ENCODE measurements around the gene MRPL14.

Gene MRPL14

DNA sequence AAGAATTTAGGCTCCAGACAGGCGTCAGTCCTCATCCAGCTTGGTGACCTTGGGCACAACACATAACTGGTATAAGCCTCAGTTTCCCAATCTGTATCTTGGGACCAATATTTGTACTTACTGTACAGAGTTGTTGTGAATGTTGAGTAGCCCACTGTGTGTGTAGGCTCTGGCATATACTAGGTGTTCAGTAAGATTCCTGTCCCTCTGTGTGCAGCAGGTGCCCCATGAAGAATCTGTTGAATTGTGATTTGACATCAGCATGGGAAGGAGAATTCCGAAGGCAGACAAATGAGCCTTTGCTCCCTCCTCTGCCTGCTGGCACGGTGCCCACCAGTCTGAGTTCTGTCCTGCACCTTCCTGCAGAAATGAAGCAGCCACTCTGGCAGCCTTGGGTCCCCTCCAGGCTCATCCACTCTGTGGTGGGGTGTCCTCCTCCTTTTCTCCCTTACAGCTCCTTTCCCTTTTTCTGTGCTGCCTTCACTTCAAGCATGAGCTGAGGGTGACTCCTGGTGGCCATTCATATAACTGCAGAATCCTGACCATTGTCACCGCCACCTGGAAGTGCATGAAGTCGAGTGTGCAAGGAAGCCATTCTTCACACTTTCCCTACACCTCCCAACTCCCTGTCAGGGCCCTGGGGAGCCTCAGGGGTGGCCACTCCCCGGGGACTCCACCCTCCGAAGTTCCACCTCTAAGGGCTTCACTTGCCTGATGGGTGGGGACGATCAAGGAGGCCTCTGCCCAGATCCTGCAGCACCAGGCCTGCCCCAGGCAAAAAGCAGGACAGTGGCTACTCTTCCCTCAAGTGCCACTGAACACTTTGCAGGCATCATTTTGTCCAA, 48.2 kb downstream of the MRPL14 start:
- peak; percentile 56 for DNase-seq (ENCODE audit: low spot score)

DNA sequence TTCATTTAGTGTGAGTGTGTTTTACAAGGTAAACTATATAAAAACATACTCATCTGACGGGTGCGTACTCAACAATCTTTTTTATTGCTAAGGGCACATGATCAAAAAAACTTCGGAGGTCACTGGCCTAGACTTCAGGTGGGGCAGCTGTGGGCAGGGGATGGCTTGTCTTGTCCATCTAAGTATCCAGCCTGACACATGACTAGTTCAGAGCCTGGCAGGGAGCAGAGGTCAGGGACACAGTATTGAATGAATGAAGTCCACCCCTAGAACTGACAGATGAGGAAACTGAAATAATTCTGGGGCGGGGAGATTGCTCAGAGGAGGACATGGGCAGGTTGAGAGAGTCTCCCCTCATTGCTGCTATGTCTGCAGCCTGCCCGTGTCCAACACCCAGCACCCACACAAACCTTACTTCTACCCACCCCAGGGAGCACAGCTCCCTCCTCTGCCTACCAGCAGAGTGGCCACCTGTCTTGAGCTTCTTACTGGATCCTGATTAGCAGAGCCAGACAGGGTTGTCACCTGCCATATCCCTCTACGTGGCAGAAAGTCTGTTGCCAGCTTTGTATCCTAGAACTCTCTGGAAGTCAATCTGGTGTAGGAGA, 48.9 kb downstream of the MRPL14 start:
- DNase-seq (ENCODE audit: low spot score): no peak

DNA sequence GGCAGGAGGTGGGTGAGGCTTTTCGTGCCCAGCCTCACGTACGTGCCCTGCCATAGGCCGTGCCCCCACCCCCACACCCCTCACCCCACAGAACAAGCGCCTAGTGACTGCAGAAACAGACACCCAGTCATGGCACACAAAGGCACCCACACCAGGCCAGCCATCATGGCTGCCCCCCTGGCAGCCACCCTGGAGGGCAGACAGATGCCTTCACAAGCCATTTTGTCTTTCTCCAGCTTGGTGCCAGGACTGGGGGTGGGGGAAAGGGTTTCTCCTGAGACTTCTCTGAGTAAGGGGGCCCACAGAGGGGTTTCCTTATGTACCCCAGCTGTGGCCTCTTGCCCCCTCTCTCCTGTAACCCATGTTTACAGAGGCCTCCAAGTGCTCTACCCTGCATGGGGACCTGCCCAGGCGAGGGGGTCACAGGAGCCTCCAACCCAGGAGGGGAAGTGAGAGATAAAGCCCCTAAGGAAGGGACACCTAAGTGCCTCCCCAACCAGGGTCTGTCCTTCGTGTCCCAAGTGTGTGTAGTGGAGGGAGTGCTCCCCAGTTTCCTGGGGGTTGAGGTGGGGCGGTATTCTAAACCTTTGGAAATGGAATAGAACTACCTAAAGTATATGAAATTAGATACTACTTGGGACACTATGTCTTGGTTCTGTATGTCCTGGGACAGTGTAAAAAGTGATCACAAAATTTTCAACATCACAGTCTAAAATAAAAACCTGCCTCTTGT, 49.9 kb downstream of the MRPL14 start:
- DNase-seq (ENCODE audit: low spot score): no peak

DNA sequence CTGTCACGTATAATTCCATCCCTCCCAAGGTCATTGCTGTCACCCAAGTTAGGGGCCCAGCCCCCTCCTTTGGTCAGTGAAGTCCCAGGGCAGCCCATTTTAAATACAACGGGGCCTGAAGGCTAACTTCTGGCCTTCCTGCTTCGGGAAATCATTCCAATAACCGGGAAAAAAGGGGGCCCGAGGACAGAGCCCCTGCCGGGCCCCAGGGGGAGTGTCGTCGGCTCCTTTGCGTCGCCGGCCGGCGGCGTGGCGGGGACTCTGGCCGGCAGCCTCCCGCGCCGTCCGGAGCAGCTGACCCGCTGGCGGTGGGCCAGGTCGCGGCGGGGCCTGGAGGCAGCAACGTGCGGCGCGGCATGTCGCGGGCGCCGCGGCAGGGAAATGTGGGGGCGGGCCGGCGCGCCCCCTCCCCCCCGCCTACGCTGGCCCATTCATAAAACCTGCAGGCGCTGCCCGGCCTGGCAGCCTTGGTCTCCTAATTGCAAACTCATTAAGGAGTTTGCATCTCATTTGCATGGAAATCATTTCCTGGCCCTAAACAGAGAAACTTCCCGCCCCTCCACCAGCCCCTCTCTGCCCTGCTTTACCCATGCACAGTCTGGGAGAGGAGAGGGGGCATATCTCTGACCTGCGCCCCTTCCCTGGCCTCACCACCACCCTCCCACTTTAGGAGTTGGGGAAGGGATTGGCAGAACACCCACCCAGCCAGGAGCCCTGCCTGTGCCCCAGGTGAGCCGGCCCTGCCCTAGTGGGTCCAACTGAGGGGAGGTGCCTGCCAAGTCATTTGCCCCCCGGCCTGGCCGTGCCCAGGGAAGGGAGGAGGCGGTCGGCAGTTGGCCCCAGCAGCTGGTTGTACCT, 50.7 kb downstream of the MRPL14 start:
- no peak for DNase-seq (ENCODE audit: low spot score)

DNA sequence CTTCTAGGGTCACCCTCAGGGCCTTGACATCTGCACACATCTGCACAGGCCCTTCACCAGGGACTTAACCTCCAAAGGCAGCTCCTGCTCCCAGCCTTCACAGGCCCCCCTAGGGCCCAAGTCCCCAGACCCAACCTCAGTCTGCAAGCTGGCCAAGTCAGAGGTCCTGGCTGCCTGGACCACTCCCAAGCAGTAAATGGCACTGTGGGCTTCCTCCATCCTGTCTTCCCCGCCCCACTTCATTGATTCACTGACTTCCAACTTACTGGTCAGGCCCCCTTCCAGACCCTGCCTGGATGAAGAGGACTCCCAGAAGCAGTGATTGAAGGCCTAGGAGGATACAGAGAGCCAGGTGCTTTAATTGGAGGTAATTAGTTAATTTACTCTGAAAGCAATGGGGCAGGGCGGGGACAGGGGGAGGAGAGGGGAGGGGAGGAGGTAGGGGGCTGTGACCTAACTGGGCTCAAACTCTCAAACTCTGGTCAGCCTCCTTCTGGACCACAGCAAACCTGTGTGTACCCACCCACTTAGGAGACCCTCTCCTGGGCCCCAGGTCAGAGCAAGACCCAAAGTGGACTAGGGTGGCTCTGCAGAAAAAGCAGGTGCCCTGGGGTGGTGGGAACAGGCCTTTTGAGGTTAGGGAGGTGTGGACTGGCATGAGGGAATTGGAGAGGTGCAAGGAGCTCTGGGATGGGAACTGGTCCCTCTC, 51.5 kb downstream of the MRPL14 start:
- no peak for DNase-seq (ENCODE audit: low spot score)

DNA sequence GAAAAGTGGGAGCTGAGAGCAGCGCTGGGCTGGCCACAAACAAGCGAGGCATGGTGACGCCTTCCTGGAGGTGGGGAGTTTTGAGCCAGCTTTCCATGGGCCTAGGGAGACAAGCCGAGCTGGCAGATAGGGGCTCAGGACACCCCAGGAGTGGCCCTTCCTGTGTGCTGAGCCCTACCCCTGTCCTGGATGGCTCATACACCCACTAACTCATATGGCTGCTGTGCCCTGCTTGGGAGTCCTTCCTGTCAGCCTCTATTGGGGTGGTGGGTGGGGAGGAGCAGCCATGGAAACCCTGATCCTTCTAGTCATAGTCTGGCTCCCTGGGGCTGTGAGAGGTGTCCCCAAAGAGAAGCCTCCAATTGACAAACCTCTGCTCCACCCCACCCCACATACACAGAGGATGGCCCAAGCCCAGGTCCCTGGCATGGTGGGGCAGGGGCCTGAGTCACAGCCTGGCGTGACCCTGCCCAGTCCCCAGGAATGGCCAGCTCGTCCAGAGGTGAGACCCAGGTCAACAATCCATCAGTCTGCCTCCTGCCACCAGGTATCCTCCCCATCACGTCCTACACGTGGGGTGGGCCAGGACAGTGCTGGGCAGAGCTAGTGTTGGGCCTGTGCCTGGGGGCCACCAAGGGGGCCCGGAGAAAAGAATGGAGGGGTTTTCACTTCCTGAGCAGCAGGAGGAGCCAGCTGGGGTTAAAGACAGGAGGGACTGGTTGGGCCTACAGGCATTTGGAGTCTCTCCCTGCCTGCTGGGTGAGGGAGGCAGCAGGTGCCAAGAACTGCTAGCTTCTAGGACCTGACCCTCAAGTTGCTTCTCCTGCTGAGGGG, 52.2 kb downstream of the MRPL14 start:
- no peak for DNase-seq (ENCODE audit: low spot score)

DNA sequence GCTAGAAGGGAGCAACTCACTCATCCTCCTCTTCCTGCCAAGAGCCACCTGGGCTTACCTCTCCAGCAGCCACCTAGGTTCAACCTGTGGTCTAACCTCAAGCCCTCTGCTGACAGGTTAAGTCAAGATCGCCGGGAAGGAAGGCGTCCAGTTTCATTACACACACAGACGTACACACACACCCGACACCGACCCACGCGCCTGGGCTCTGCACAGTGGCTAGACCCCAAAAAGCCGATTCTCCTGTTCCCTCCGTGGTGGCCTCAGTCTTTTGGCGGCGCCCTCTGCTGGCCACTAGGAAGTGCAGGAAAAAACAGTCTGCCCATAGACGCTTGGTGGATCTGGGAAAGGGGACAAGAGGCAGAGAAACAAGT, 52.8 kb downstream of the MRPL14 start:
- peak; percentile 79 for DNase-seq (ENCODE audit: low spot score)

DNA sequence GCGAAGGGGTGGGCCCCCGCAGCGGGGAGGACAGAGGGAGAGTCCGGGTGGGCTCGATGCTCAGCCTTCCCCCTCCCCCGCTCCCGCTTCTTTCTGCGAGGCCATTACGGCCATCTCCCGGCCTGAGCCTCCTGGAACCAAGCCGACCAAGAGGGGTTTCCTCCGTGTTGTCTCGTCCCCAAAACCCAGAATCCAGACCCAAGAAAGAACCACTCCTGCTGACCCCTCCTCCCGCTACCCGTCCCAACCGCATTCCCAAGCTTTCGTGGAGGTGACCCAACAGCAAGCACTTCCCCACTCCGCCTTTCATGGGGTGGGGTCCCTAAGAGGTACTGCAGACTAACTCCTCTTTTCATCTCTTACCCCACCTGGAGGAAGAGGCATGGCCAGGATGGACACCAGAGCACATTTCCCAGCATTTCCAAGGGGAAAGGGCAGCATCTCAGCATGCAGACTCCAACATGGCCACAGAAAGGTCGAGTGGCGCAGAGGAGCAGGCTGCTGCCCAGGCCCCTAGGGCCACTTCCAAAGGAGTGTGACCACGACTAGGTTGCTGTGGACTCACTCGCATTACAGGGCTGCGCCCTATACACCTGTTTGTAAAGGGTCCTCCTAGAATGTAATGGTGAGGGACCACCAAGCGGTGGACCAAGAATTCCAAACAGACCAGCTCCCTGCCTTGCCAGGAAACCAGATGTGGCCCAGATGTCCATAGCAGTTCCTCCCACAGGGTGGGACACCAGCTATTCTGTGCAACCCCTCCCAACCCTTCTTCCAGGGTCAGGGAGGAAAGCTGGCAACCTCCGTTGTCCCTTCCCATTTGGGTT, 53.4 kb downstream of the MRPL14 start:
- DNase-seq (ENCODE audit: low spot score): no peak

DNA sequence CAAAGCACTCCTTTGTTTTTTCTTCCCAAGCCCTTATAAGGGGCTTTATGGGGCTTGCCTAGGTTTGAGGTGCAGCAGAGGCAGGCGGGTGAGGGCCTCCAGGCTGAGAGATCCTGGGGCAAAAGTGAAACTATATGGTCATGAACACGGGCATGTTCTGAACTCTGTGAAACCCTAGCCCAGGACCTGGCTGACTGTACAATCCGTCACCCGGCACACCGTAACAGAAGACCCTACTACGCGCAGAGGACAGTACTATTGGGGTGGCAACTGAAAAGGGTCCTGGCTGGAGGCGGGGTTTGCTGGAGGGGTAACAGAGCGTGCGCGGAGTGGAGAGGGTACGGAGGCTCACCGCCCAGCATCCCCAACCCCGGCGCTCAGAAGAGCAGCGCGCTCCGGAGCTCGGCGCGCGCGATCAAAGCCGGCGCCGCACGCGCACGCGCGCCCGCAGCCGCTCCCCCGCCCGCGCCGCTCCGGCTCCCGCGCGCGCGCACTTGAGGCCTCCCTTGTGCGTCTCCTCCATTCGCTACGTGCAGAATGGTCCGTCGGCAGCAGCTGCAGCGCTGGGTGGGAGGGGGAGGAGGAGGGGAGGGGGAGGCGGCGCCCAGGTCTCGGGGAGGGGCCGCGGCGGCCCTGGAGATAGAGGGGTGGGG, 54.2 kb downstream of the MRPL14 start:
- DNase-seq (ENCODE audit: low spot score): peak; percentile 61

DNA sequence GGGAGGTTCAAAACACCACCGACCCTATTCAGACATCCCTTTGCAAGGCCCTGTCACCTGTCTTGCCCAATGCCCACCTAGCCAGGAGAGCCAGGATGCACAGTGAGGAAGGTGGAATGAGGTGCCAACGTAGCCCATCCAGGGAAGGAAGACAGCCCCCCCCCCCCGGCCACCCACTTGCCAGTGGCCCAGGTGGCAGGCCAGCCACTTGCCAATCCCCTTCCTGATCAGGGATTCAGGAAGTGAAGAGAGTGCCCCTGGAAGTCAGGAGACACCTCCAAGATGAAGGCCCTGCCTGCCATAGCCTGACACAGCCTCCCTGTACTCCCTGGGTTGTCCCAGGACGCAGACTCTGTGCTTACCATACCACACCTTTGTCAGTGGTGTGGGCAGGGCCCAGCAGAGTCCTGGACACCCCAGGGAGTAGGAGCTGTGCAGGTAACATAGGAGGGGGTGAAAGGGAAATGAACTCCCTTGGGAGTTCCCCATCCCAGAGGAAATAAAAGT, 54.7 kb downstream of the MRPL14 start:
- DNase-seq (ENCODE audit: low spot score): no peak

DNA sequence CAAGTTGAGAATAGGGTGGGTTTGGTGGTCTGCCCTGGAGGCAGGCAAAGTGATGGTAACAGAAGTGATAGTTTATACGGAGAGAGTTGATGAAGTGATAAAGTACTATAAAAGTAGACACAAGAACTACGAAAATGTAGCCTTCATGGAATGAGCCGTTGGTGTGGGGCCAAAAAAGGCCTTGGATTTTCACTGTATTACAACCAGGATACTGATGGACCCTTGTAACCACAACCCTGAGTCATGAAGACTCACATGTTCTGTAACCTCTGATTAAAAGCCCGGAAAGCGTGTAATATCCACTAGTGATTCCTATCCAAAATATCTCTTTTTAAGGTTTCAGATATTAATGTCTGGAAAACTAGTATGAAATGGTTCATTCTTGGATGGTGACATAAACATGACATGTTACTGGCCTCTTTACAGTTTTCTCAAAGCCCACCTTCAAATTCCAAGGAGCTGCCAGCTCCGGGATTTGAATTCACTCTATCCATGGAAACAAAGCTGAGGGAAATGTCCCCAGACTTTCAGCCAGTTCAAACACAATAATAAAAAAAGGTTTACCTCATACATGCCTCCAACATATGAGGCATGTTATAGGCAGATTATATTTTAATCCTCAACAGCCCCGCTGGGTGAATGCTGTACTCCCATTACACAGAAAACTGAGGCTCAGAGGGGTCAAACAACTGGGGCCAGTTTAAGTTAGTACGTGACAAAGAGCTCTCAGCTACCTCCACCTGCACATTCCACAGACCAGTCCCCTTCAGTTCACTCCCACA, 55.4 kb downstream of the MRPL14 start:
- DNase-seq (ENCODE audit: low spot score): no peak

DNA sequence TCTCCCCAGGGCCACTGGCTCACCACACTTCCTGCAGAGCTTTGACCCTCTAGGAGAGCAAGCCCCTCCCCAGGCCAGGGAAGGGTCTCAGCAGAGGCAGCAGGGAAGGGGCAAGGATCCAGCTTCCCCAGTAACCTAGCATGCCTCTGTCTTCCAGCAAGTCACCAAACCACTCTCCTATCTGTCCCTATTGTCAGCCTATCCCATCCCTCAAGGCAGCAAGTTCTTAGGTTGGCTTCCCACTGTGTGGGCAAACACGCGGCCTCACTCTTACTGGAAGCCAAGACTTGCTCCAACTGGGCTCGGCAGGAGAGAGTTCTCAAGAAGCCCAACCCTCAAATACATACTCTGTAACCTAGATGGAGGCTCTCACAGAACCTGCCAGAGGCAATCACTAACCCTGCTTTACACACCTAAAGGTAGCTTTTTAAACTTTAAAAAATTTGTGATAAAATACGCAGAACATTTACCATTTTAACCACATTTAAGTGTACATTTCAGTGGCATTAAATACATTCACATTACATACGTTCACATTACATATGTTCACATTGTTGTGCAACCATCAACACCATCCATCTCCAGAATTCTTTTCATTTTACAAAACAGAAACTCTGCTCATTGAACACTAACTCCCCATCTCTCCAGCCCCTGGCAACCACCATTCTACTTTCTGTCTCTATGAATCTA, 58.5 kb downstream of the MRPL14 start:
- no peak for DNase-seq (ENCODE audit: low spot score)

DNA sequence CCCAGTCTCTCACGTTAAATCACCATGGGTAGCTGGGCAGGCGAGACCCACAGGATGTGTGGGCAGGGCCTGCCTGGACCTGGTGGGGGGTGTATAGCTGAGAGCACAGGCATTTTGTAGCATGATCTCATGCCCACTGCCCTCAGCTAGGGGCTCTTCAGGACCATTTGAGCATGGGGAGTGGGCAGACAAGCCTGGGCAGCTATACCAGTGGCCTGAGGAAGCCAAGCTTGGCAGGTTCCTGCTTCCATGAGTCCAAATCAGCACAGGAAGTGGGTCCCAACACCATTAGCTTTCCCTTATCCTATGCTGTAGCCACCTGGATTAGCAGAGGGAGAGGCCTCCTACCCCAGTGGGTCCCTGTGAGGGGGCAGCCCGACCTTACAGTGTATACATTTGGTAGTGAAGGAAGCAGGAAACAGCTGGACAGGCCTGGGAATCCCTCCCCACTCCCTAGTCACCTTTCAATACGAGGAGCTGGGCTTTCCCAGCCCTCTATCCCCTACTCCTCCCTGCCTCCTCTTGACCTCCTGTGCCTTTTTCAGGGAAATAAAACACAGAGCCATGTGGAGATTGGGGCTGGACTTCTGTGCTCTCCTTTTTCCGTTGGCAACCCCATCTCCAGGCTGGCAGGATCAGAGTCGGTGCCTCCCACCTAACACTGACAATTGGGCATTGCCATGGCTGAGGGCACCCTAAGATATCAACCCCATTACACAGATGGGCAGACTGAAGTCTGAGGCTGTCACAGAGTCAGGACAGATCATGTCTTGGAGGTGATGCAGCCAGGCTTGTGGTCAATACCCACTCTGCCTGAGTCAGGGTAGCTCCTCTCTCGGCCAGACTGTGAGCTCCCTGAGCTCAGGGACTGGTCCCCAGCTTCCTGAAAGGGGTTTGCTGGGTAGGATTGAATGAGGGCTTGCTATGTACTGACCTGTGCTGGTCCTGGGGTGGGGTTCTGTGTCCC, 59.8 kb downstream of the MRPL14 start:
- DNase-seq (ENCODE audit: low spot score): no peak

DNA sequence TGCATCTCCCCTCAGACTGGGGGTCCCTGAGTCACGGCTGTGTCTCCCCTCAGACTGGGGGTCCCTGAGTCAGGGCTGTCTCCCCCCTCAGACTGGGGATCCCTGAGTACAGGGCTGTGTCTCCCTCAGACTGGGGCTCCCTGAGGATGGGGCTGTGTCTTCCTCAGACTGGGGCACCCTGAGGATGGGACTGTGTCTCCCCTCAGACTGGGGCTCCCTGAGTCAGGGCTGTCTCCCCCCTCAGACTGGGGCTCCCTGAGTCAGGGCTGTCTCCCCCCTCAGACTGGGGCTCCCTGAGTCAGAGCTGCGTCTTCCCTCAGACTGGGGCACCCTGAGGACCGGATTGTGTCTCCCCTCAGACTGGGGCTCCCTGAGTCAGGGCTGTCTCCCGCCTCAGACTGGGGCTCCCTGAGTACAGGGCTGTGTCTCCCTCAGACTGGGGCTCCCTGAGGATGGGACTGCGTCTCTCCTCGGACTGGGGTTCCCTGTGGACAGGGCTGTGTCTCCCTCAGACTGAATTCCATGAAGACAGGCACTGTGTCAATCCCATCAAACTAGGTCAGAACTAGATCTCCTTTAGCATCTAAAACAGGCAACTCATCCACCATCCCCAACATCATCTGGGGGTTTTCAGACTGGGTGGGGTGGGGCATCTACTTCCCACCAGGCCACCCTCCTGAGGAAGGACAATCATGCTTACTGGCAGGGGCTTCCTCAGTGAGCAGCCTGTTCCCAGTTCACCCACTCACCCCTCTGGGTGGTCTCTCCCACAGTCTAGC, 60.7 kb downstream of the MRPL14 start:
- no peak for DNase-seq (ENCODE audit: low spot score)

DNA sequence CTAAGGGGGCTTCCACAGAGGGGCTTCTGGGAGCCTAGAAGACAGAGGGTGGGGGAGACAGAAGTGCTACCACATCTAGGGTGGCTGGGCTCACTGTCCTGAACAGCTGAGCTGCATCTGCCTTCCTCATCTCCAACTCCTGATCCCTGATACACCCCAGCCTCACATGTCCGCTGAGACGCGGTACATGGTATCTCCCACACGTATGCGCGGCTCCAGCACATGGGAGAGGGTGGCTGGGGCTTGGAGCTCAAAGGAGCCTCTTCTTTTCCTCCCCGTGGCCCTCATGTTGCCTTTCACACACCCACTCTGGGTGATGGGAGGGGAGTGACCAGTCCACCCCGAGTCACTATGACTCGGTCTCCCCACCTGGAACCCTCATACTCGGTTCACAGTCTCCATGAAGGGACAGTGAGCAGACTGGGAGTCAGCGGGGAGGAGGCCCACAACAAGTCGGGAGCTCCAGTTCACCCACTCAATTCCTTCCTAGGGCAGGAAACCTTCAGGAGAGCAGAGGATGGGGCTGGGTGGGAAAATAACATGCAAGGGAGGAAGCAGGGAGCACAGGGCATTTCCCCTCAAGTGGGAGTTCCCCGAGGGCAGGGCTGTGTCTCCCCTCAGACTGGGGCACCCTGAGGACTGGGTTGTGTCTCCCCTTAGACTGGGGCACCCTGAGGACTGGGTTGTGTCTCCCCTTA, 61.7 kb downstream of the MRPL14 start:
- DNase-seq (ENCODE audit: low spot score): no peak
